KMS-11 (cell line): ENCODE measurements around the gene DNAH11.

Source experiments
- H2AFZ ChIP-seq: fragments of 200-600 bp; sonication (generic); 2 replicates; pipeline ENCODE4 v1.6.1; 2016; ENCODE audit warnings: antibody characterized with exemption, mixed run types, low read depth
- H3K27ac ChIP-seq: fragments of 200-600 bp; sonication (generic); 2 replicates; pipeline ENCODE4 v1.6.1; 2016; ENCODE audit warnings: mild to moderate bottlenecking, mixed run types
- H3K27me3 ChIP-seq: fragments of 200-600 bp; sonication (generic); 2 replicates; pipeline ENCODE4 v1.6.1; 2017; ENCODE audit warnings: mild to moderate bottlenecking, low read depth, mixed run types, moderate library complexity; ENCODE audit not compliant: insufficient read depth
- H3K36me3 ChIP-seq: fragments of 200-600 bp; sonication (generic); 2 replicates; pipeline ENCODE4 v1.6.1; 2017; ENCODE audit warnings: mild to moderate bottlenecking, mixed run types; ENCODE audit not compliant: insufficient read depth
- H3K4me1 ChIP-seq: fragments of 200-600 bp; sonication (generic); 2 replicates; pipeline ENCODE4 v1.6.1; 2016; ENCODE audit warnings: mild to moderate bottlenecking, low read depth, mixed run types; ENCODE audit not compliant: poor library complexity, severe bottlenecking
- H3K4me2 ChIP-seq: fragments of 200-600 bp; sonication (generic); 2 replicates; pipeline ENCODE4 v1.7.0; 2016; ENCODE audit warnings: mild to moderate bottlenecking, mixed run types
- H3K4me3 ChIP-seq: fragments of 200-600 bp; sonication (generic); IDR thresholded peaks from 2 replicates; pipeline ENCODE4 v1.6.1; 2017; ENCODE audit warnings: low read depth, low read length, mixed read lengths; ENCODE audit not compliant: insufficient read depth
- H3K79me2 ChIP-seq: fragments of 200-600 bp; sonication (generic); 2 replicates; pipeline ENCODE4 v1.6.1; 2016; ENCODE audit warnings: low read depth, mixed run types; ENCODE audit not compliant: insufficient read depth
- H3K9ac ChIP-seq: fragments of 200-600 bp; sonication (generic); 2 replicates; pipeline ENCODE4 v1.6.1; 2016; ENCODE audit warnings: mild to moderate bottlenecking, mixed run types
- H4K20me1 ChIP-seq: fragments of 200-600 bp; sonication (generic); 2 replicates; pipeline ENCODE4 v1.6.1; 2016; ENCODE audit warnings: mild to moderate bottlenecking, mixed run types; ENCODE audit not compliant: insufficient read depth
- TF ChIP-seq, protein P1 (sequence below): fragments of 200-600 bp; sonication (generic); conservative IDR thresholded peaks from 2 replicates; pipeline ENCODE4 v1.6.1; 2017; ENCODE audit warnings: low read depth, mild to moderate bottlenecking, antibody characterized with exemption, low read length, moderate library complexity, mixed read lengths

The DNAH11 gene

DNA sequence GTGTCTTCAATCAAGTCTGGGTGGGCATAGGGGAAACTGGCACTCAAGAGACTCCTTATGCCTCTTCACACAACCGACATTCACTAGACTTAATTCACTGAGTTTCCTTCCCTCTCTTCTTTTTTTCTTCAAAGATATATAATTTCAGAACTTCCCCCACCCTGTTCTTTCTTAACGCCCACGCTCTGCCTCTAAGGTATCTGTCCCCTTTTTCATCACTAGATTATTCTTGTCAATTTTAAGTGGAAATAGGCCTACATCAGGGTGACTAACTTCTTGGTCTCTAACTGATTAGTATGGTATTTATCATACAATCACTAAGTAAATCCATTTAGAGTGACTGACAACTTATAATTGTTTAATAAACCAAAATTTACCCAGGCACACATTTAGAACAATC lies 276.2 kb downstream of the DNAH11 start:
- TF ChIP-seq, protein P1, sequence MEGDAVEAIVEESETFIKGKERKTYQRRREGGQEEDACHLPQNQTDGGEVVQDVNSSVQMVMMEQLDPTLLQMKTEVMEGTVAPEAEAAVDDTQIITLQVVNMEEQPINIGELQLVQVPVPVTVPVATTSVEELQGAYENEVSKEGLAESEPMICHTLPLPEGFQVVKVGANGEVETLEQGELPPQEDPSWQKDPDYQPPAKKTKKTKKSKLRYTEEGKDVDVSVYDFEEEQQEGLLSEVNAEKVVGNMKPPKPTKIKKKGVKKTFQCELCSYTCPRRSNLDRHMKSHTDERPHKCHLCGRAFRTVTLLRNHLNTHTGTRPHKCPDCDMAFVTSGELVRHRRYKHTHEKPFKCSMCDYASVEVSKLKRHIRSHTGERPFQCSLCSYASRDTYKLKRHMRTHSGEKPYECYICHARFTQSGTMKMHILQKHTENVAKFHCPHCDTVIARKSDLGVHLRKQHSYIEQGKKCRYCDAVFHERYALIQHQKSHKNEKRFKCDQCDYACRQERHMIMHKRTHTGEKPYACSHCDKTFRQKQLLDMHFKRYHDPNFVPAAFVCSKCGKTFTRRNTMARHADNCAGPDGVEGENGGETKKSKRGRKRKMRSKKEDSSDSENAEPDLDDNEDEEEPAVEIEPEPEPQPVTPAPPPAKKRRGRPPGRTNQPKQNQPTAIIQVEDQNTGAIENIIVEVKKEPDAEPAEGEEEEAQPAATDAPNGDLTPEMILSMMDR: no peak
- Histone ChIP-seq H3K9ac (no peak overlapping the region), H3K27ac (no peak overlapping the region), H3K36me3 (no peaks in the 10 kb centered on the region), H3K27me3 (no peaks in the 10 kb centered on the region), H3K79me2 (no peaks in the 10 kb centered on the region), H3K4me1 (no peaks in the 10 kb centered on the region), H3K4me3 (no peak overlapping the region), H2AFZ (no peak overlapping the region), H3K4me2 (no peak overlapping the region), H4K20me1 (no peaks in the 10 kb centered on the region)

DNA sequence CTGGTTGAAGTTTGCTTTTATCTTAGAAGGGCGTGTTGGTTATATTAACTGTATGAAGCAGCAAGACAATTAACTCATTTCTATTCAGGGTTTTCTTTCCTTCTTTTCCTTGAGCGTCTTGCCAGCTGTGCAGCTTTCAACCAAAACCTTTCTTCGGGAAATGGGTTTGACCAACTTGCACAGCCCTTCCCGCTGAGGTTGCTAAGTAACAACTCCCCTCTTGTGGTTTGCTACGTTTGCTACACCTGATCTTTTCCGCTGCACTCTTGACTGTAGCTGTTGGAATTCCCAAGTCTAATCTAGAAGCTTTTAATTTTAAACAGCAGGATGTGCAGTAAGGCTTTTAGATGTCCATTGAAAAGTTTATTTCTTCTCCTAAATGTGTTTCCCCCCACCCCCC lies 286.0 kb downstream of the DNAH11 start:
- Histone ChIP-seq H4K20me1 (no peaks in the 10 kb centered on the region), H2AFZ (no peak overlapping the region), H3K4me1 (no peaks in the 10 kb centered on the region), H3K27ac (no peak overlapping the region), H3K4me3 (no peak overlapping the region), H3K9ac (no peak overlapping the region), H3K4me2 (no peak overlapping the region), H3K36me3 (no peaks in the 10 kb centered on the region), H3K79me2 (no peaks in the 10 kb centered on the region), H3K27me3 (no peaks in the 10 kb centered on the region)
- TF ChIP-seq, protein P1: no peak

DNA sequence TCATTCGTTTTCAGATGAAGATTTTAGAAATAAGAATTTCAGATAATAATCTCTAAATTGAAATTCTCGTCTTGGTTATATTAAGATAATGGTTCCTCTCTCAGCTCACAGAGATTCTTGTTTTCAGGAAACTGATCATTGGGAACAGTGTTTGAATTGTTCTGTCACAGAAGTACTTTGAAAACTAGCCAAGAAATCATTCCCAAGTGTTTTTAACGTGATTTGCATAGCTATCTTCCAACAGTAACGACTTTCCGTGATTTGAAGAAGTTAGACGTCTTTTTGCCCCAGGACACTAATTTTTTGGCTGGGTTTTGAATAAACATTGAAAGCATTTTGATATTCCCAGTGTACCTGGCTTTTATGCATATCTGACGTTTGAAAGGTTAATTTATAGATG lies 286.9 kb downstream of the DNAH11 start:
- Histone ChIP-seq H3K79me2 (no peaks in the 10 kb centered on the region), H2AFZ (no peak overlapping the region), H3K36me3 (no peaks in the 10 kb centered on the region), H3K4me3 (no peak overlapping the region), H4K20me1 (no peaks in the 10 kb centered on the region), H3K9ac (no peak overlapping the region), H3K4me1 (no peaks in the 10 kb centered on the region), H3K27ac (no peak overlapping the region), H3K27me3 (no peaks in the 10 kb centered on the region), H3K4me2 (no peak overlapping the region)
- TF ChIP-seq, protein P1: no peak

DNA sequence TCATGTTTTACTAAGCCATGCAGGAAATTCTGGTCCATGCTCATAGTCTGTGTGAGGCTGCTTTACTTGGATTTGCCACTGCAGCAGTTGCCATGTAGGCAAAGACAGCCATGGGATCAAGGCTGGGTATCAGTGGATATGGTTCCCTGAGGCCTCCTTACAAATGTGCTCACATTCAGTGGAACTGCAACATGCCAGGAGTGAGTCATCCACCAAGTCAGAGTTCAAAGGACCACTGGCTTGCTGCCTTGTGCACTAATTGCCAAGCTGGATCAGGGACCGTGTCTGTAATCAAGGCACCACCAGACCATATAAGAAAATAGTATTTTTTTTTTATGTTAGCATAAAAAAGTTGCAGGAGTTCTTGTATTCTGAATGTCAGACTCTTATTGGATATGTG lies 301.9 kb downstream of the DNAH11 start:
- Histone ChIP-seq H3K27me3 (no peaks in the 10 kb centered on the region), H3K9ac (no peak overlapping the region), H3K4me3 (no peak overlapping the region), H3K79me2 (no peaks in the 10 kb centered on the region), H3K4me2 (no peak overlapping the region), H3K27ac (no peak overlapping the region), H3K36me3 (no peaks in the 10 kb centered on the region), H3K4me1 (no peaks in the 10 kb centered on the region), H2AFZ (no peak overlapping the region), H4K20me1 (no peaks in the 10 kb centered on the region)
- TF ChIP-seq, protein P1: no peak
